Common myeloid progenitor, CD34-positive (primary cell): ENCODE results near the gene CHP2.
"Not testable (repeated sequence)": the region's sequence is repeated elsewhere in the genome, so short reads cannot be mapped to it uniquely, and the experiment has no call there.

Experiments
- CTCF ChIA-PET: fragments of 350-600 bp; sonication (Branson Sonifier 250); formaldehyde crosslinking; loops from one replicate; lab custom pipeline; 2021; ENCODE audit warnings: antibody characterized with exemption; lab: Charles Lee
- POLR2A ChIA-PET: fragments of 350-600 bp; sonication (Branson Sonifier 250); formaldehyde crosslinking; loops from one replicate; lab custom pipeline; 2021; ENCODE audit warnings: antibody characterized with exemption; lab: Charles Lee
- DNase-seq, 3 donors: peaks; one replicate each; pipeline versions ENCODE4 v3.0.0 to v3.0.0-alpha.2; 2013
- H3K27ac ChIP-seq, 2 experiments: 1 replicate in 1 of 2; 2 replicates in 1 of 2; pipeline ENCODE4 v1.7.0; 2013; ENCODE audit warnings: inconsistent platforms in 2 of 2, low read length in 2 of 2, mild to moderate bottlenecking in 2 of 2, low read depth in 1 of 2, moderate library complexity in 1 of 2; ENCODE audit not compliant: severe bottlenecking in 2 of 2, insufficient read depth in 1 of 2, poor library complexity in 1 of 2
- H3K27me3 ChIP-seq, 5 experiments: replicated peaks in 2 of 5; 1 replicate in 3 of 5; 2 replicates in 2 of 5; pipeline versions ENCODE4 v1.6.1 to v1.7.0; 2013; ENCODE audit warnings: low read length in 4 of 5, mild to moderate bottlenecking in 2 of 5, moderate library complexity in 2 of 5, inconsistent platforms in 1 of 5; ENCODE audit not compliant: insufficient read depth in 5 of 5, control insufficient read depth in 4 of 5
- H3K36me3 ChIP-seq, 4 experiments: 1 replicate in 2 of 4; 2 replicates in 2 of 4; pipeline versions ENCODE4 v1.6.1 to v1.7.0; 2013; ENCODE audit warnings: low read length in 3 of 4, control low read depth in 1 of 4, mild to moderate bottlenecking in 1 of 4; ENCODE audit not compliant: control insufficient read depth in 4 of 4, insufficient read depth in 4 of 4
- H3K4me1 ChIP-seq, 4 experiments: 1 replicate in 3 of 4; 2 replicates in 1 of 4; pipeline versions ENCODE4 v1.6.1 to v1.7.1; 2013; ENCODE audit warnings: low read length in 3 of 4, mild to moderate bottlenecking in 3 of 4, control low read depth in 1 of 4, inconsistent platforms in 1 of 4, moderate library complexity in 1 of 4; ENCODE audit not compliant: control insufficient read depth in 4 of 4, insufficient read depth in 4 of 4; ENCODE audit errors: control extremely low read depth in 1 of 4
- H3K4me3 ChIP-seq, 7 experiments: 1 replicate in 4 of 7; 2 replicates in 3 of 7; pipeline versions ENCODE4 v1.5.1 to v1.7.0; 2013; ENCODE audit warnings: mild to moderate bottlenecking in 7 of 7, low read length in 6 of 7, moderate library complexity in 6 of 7, inconsistent platforms in 2 of 7, low read depth in 2 of 7, control low read depth in 1 of 7; ENCODE audit not compliant: insufficient read depth in 4 of 7, control insufficient read depth in 1 of 7; ENCODE audit errors: extremely low read depth in 1 of 7
- H3K9me3 ChIP-seq, 5 experiments: 1 replicate in 4 of 5; 2 replicates in 1 of 5; pipeline versions ENCODE4 v1.6.1 to v1.7.1; 2013; ENCODE audit warnings: low read length in 4 of 5, mild to moderate bottlenecking in 2 of 5, inconsistent platforms in 1 of 5, low read depth in 1 of 5, moderate library complexity in 1 of 5; ENCODE audit not compliant: control insufficient read depth in 4 of 5, insufficient read depth in 2 of 5; ENCODE audit errors: control extremely low read depth in 1 of 5
- WGBS: methylation state at CpG from one replicate; pipeline ENCODE4 v1.1.5; 2013; ENCODE audit not compliant: insufficient coverage; 5-methylcytosine and 5-hydroxymethylcytosine counted together

Gene CHP2

DNA sequence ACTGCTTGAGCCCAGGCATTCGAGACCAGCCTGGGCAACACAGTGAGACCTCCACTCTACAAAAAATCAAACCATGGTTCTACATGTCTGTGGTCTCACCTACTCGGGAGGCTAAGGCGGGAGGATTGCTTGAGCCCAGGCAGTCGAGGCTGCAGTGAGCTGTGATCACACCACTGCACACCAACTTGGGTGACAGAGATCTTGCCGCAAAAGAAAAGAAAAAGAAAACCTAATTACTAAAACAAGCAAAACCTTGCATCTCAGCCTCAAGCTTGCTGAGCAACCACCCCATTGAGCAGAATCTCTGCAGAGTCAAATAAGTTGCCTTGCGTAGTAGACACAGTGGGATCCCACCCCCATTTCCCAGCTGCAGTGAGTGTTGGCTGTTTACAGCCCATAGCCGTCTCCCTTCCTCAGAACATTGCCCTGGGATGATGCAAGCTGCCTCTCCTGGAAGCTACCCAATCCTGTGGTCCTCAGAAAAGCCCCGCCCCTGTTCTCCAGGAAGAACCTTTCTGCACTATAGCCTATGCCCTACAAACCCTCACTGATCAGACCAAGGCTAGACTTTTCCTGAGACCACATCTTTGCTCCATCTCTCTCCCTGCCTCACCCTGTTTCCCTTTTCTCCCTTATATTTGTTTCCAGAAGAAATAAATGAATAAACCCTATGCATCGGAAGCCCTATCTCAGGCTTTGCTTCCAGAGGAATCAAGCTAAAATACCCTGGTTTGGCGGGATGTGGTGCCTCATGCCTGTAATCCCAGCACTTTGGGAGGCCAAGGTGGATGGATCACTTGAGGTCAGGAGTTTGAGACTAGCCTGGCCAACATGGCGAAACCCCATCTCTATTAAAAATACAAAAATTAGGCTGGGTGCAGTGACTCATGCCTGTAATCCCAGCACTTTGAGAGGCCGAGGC is 25.1 kb upstream of the CHP2 start:
- no peaks in the 10 kb centered on the region for H3K36me3 ChIP-seq
- H3K27me3 ChIP-seq = no peaks in the 10 kb centered on the region
- no peak for DNase-seq
- peaks cover 0 to 2% (median 0%) of the 10 kb centered on the region in 4 experiments for H3K4me1 ChIP-seq
- no peak overlapping the region for H3K4me3 ChIP-seq
- WGBS = 90% methylated on average over 11 of the region's 12 CpGs
- H3K27ac ChIP-seq = no peak overlapping the region
- CTCF ChIA-PET = interaction anchor here (1.3 to 3.8 kb wide), 2 partner anchors 50 to 307 kb away, joined by 3 to 15 read pairs; no protein-coding TSS in a partner anchor
- H3K9me3 ChIP-seq = no peaks in the 10 kb centered on the region
- POLR2A ChIA-PET = no interaction called here

- Histone ChIP-seq H3K27me3 (no peaks in the 10 kb centered on the region), H3K4me3 (no peak overlapping the region), H3K36me3 (no peaks in the 10 kb centered on the region), H3K9me3 (no peaks in the 10 kb centered on the region), H3K4me1 (peaks cover 0 to 2% (median 0%) of the 10 kb centered on the region in 4 experiments), H3K27ac (no peak overlapping the region)
- CTCF ChIA-PET = interaction anchor here (1.1 to 1.4 kb wide), 4 partner anchors 16 to 770 kb away, joined by 3 to 5 read pairs (median 3); no protein-coding TSS in a partner anchor
- POLR2A ChIA-PET = no interaction called here
- DNase-seq = no peak
- 96% methylated on average over 14 of the region's 19 CpGs for WGBS
These were observed 20.5 kb upstream of the CHP2 start for GRCh38 chr16:23734176-23734893.

DNA sequence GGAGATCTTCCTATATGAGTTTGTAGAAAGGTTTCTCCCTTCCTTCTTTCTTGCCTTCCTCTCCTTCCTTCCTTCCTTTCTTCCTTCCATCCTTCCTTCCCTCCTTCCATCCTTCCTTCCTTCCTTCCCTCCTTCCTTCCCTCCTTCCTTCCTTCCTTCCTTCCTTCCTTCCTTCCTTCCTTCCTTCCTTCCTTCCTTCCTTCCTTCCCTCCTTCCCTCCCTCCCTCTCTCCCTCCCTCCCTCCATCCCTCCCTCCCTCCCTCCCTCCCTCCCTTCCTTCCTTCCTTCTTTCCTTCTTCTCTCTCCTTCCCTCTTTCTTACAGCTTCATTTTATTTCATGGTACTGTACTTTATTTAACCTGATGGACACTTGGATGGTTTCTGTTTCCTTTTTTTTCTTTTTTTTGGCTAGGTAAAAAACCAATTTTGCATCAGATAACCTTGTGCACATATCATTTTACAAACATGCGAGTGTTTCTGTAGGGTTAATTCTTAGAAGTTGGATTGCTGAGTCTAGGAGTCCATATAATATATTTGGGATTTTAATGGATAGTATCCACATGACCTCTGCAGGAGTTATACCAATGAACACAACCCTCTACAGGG is 17.3 kb upstream of the CHP2 start:
- DNase-seq, H3K27me3 ChIP-seq, H3K27ac ChIP-seq, H3K9me3 ChIP-seq, POLR2A ChIA-PET, H3K4me1 ChIP-seq, H3K36me3 ChIP-seq, H3K4me3 ChIP-seq: not testable (repeated sequence)
- CTCF ChIA-PET = interaction anchor here (1.4 kb wide), 1 partner anchor 10 kb away, joined by 3 read pairs; no protein-coding TSS in a partner anchor
- WGBS = no CpG with 5 or more reads among the region's 1 CpG

DNA sequence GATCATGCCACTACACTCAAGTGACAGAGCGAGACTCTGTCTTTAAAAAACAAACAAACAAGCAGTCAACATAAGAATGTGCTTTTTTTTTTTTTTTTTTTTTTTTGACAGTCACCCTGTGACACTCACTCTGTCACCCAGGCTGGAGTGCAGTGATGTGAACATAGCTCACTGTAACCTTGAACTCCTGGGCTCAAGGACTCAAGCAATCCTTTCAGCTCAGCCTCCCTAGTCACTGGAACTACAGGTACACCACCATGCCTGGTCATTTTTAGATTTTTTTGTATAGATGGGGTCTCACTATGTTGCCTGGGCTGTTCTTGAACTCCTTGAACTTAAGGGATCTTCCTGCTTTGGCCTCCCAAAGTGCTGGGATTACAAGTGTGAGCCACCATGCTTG is 15.3 kb upstream of the CHP2 start:
- no peak for DNase-seq
- peaks cover 0 to 8% (median 4%) of the 10 kb centered on the region in 5 experiments for H3K27me3 ChIP-seq
- H3K36me3 ChIP-seq = no peaks in the 10 kb centered on the region
- WGBS = no CpG with 5 or more reads among the region's 1 CpG
- no peak overlapping the region for H3K27ac ChIP-seq
- H3K9me3 ChIP-seq = no peaks in the 10 kb centered on the region
- CTCF ChIA-PET = no interaction called here
- no peaks in the 10 kb centered on the region for H3K4me1 ChIP-seq
- POLR2A ChIA-PET = no interaction called here
- no peak overlapping the region for H3K4me3 ChIP-seq

GRCh38 chr16:23741675-23742303 is 13.0 kb upstream of the CHP2 start:
- ChIA-PET CTCF (no interaction called here), POLR2A (no interaction called here)
- 100% methylated on average over 2 of the region's 2 CpGs for WGBS
- Histone ChIP-seq H3K36me3 (no peaks in the 10 kb centered on the region), H3K4me1 (no peaks in the 10 kb centered on the region), H3K27ac (no peak overlapping the region), H3K27me3 (peaks cover 0 to 20% (median 7%) of the 10 kb centered on the region in 5 experiments), H3K9me3 (peaks cover 0 to 7% (median 1%) of the 10 kb centered on the region in 5 experiments), H3K4me3 (no peak overlapping the region)
- DNase-seq = peak in 1 of 3 donors; percentile 8

DNA sequence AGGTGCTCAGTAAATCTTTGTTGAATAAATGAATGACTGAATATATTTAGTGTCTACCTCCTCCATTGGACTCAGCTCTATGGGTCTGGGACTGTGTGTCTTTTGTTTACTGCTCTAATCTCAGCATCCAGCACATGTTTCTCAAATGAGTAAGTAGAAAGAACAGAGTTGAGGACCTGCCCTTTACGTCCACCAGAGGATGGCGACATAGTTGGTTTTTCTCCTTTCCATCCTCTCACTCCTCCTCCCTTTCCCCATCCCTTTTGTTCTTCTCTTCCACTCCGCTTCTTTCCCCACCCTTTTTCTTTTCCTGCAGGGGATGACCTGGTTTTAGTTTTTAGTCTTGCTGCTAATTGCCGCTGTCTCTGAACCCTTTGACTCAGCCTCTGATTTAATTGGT is 12.1 kb upstream of the CHP2 start:
- DNase-seq = no peak
- Histone ChIP-seq H3K9me3 (peaks cover 0 to 10% (median 2%) of the 10 kb centered on the region in 5 experiments), H3K36me3 (no peaks in the 10 kb centered on the region), H3K4me3 (no peak overlapping the region), H3K27ac (no peak overlapping the region), H3K27me3 (peaks cover 2 to 25% (median 7%) of the 10 kb centered on the region in 5 experiments), H3K4me1 (no peaks in the 10 kb centered on the region)
- whole genome bisulfite sequencing = 62% methylated on average over 4 of the region's 4 CpGs
- ChIA-PET CTCF (no interaction called here), POLR2A (no interaction called here)
